Measurements from ENCODE around the gene GLO1. TPM values are rescaled to one million over a fixed set of nuclear protein-coding genes. Genes with fewer than 3 reads are reported as not detected.

GLO1 gene
- total and polyA plus RNA-seq, 2 experiments from 2014 or later = 137 to 170 TPM

DNA sequence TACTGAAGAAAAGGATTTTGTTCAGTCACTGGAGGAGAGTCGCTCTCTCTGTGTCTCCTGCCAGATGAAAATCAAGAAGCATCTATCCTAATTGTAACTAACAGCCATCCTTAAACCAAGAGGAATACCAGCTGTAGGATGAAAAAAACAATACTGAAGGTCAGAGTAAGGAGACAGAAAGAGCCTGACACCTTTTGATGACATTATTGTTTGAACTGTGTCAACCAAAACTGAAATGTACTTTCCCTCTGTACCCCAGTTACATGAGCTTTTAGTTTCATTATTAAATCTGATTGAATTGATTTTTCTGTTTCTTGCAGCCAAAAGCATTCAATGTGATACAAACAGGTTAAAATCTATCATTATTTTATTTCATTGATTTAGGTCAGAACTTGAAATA lies 46.0 kb downstream of the GLO1 start:
- no peak overlapping the region for H3K27ac ChIP-seq
- H4K20me1 ChIP-seq (ENCODE audit: insufficient read depth, poor library complexity, severe bottlenecking) = no peaks in the 10 kb centered on the region
- H3K4me3 ChIP-seq = no peak overlapping the region
- TF ChIP-seq, protein P1, sequence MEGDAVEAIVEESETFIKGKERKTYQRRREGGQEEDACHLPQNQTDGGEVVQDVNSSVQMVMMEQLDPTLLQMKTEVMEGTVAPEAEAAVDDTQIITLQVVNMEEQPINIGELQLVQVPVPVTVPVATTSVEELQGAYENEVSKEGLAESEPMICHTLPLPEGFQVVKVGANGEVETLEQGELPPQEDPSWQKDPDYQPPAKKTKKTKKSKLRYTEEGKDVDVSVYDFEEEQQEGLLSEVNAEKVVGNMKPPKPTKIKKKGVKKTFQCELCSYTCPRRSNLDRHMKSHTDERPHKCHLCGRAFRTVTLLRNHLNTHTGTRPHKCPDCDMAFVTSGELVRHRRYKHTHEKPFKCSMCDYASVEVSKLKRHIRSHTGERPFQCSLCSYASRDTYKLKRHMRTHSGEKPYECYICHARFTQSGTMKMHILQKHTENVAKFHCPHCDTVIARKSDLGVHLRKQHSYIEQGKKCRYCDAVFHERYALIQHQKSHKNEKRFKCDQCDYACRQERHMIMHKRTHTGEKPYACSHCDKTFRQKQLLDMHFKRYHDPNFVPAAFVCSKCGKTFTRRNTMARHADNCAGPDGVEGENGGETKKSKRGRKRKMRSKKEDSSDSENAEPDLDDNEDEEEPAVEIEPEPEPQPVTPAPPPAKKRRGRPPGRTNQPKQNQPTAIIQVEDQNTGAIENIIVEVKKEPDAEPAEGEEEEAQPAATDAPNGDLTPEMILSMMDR (IDR thresholded peaks at IDR 0.05; ENCODE audit: poor library complexity) = no peak
- TF ChIP-seq EZH2 (IDR thresholded peaks at IDR 0.05; ENCODE audit: borderline replicate concordance) (no peak), EZH2phosphoT487 (IDR thresholded peaks at IDR 0.05; ENCODE audit: low read depth, severe bottlenecking, unreplicated experiment) (no peak)
- H2AFZ ChIP-seq = no peak overlapping the region
- no peaks in the 10 kb centered on the region for H3K36me3 ChIP-seq (replicated peaks; ENCODE audit: insufficient read depth, low read depth)
- no peaks in the 10 kb centered on the region for H3K9me3 ChIP-seq (ENCODE audit: low read depth)
- H3K4me1 ChIP-seq (ENCODE audit: insufficient read depth) = no peaks in the 10 kb centered on the region
- no peaks in the 10 kb centered on the region for H3K79me2 ChIP-seq
- H3K4me2 ChIP-seq = no peak overlapping the region
- 100% methylated on average over 1 of the region's 1 CpG for WGBS (ENCODE audit: low lambda C conversion rate, missing lambda C conversion rate)
- H3K27me3 ChIP-seq = no peaks in the 10 kb centered on the region
- no peak for DNase-seq (ENCODE audit: low spot score)
- H3K9me2 ChIP-seq (replicated peaks; ENCODE audit: insufficient read depth) = no peaks in the 10 kb centered on the region

DNA sequence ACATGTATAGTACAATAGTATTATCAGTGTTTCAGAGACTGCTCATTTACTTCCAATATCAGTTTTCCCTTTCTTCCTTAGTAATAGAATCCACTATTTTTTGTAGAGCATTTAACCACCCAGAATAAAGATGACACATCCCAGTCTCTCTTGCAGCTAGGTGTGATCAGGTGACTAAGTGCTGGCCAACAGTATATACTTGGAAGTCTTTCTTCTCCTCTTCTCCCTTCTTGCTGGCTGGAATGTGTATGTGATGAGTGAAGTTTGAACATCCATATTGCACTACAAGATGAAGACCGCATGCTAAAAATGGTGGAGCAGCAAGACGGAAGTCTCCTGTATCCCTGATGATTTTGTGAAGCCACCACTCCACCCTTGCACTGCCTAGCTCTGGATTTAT lies 48.7 kb downstream of the GLO1 start:
- no peaks in the 10 kb centered on the region for H3K9me3 ChIP-seq (ENCODE audit: low read depth)
- H3K4me1 ChIP-seq (ENCODE audit: insufficient read depth) = no peaks in the 10 kb centered on the region
- no peaks in the 10 kb centered on the region for H3K27me3 ChIP-seq
- no peaks in the 10 kb centered on the region for H4K20me1 ChIP-seq (ENCODE audit: insufficient read depth, poor library complexity, severe bottlenecking)
- no peaks in the 10 kb centered on the region for H3K9me2 ChIP-seq (replicated peaks; ENCODE audit: insufficient read depth)
- H3K4me3 ChIP-seq = no peak overlapping the region
- H3K4me2 ChIP-seq = no peak overlapping the region
- TF ChIP-seq EZH2 (IDR thresholded peaks at IDR 0.05; ENCODE audit: borderline replicate concordance) (no peak), EZH2phosphoT487 (IDR thresholded peaks at IDR 0.05; ENCODE audit: low read depth, severe bottlenecking, unreplicated experiment) (no peak)
- TF ChIP-seq, protein P1 (IDR thresholded peaks at IDR 0.05; ENCODE audit: poor library complexity) = no peak
- DNase-seq (ENCODE audit: low spot score) = no peak
- H3K79me2 ChIP-seq = no peaks in the 10 kb centered on the region
- no peak overlapping the region for H3K27ac ChIP-seq
- WGBS (ENCODE audit: low lambda C conversion rate, missing lambda C conversion rate) = 100% methylated on average over 2 of the region's 2 CpGs
- no peaks in the 10 kb centered on the region for H3K36me3 ChIP-seq (replicated peaks; ENCODE audit: insufficient read depth, low read depth)
- H2AFZ ChIP-seq = no peak overlapping the region

DNA sequence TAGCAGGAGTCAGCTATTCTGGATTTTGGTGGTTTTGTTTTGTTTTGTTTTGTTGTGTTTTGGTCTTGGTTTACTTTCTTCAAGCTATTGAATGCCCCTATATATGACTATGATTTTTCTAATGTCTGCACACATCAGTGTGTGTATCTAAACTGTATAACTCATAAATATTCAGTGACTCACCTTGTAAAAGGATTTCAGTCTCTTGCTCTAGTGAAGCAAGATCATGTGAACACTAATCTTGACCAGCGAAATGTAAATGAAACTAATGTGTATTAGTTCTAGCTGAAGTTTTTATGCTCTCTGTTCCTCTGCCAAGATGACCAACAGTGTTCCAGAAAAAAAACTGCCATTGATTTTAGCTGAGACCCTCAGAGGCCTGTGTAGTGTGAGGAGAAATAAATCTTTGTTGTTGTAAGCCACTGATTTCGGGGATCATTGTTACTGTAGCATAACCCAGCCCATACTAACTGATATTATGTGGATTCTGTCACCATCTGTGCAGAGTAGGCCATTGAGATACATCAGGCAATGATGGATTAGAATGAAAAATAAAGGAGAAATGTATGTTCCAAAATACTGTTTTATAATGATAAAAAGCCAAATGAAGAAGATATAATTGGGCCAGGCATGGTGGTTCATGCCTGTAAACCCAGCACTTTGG lies 51.7 kb downstream of the GLO1 start:
- H3K4me2 ChIP-seq = no peak overlapping the region
- H3K27me3 ChIP-seq = no peaks in the 10 kb centered on the region
- TF ChIP-seq, protein P1 (IDR thresholded peaks at IDR 0.05; ENCODE audit: poor library complexity) = no peak
- TF ChIP-seq EZH2phosphoT487 (IDR thresholded peaks at IDR 0.05; ENCODE audit: low read depth, severe bottlenecking, unreplicated experiment) (no peak), EZH2 (IDR thresholded peaks at IDR 0.05; ENCODE audit: borderline replicate concordance) (no peak)
- H3K9me2 ChIP-seq (replicated peaks; ENCODE audit: insufficient read depth) = no peaks in the 10 kb centered on the region
- H3K9me3 ChIP-seq (ENCODE audit: low read depth) = no peaks in the 10 kb centered on the region
- 92% methylated on average over 2 of the region's 2 CpGs for WGBS (ENCODE audit: low lambda C conversion rate, missing lambda C conversion rate)
- H3K79me2 ChIP-seq = no peaks in the 10 kb centered on the region
- H3K27ac ChIP-seq = no peak overlapping the region
- H3K4me1 ChIP-seq (ENCODE audit: insufficient read depth) = no peaks in the 10 kb centered on the region
- H3K4me3 ChIP-seq = no peak overlapping the region
- no peaks in the 10 kb centered on the region for H4K20me1 ChIP-seq (ENCODE audit: insufficient read depth, poor library complexity, severe bottlenecking)
- H3K36me3 ChIP-seq (replicated peaks; ENCODE audit: insufficient read depth, low read depth) = no peaks in the 10 kb centered on the region
- DNase-seq (ENCODE audit: low spot score) = no peak
- H2AFZ ChIP-seq = no peak overlapping the region
